HEK293 (cell line): ENCODE results near the gene BCCIP.

ENCODE experiments used
- CTCF ChIA-PET: fragments of 350-600 bp; formaldehyde crosslinking; extraction: SDS; loops from one replicate; lab custom pipeline; 2021; ENCODE audit warnings: antibody characterized with exemption; lab: Yijun Ruan, JAX
- POLR2A ChIA-PET: fragments of 300-600 bp; formaldehyde crosslinking; extraction: SDS; loops from one replicate; lab custom pipeline; 2020; ENCODE audit warnings: antibody characterized with exemption, inconsistent platforms; lab: Yijun Ruan, JAX
- H3K27ac ChIP-seq: fragments of 200-500 bp; sonication (Bioruptor generic); 2 replicates; pipeline ENCODE4 v1.5.1; 2014; ENCODE audit warnings: low read depth, low read length, control low read depth, inconsistent platforms; ENCODE audit errors: extremely low read depth
- H3K36me3 ChIP-seq, 2 experiments: fragments of 200-500 bp in 1 of 2; sonication (Bioruptor generic) in 1 of 2; 1 replicate in 1 of 2; 2 replicates in 1 of 2; pipeline ENCODE4 v1.5.1; 2014 to 2017; ENCODE audit warnings: inconsistent platforms in 2 of 2, low read length in 2 of 2; ENCODE audit not compliant: control insufficient read depth in 2 of 2, insufficient read depth in 1 of 2
- H3K4me1 ChIP-seq: fragments of 200-500 bp; sonication (Bioruptor generic); 2 replicates; pipeline ENCODE4 v1.5.1; 2014; ENCODE audit warnings: mild to moderate bottlenecking, low read length, inconsistent platforms; ENCODE audit not compliant: control insufficient read depth, insufficient read depth
- H3K4me3 ChIP-seq: 2 replicates; pipeline ENCODE4 v1.5.1; 2011; ENCODE audit warnings: low read depth, mild to moderate bottlenecking, control low read depth, low read length, moderate library complexity
- H3K9me3 ChIP-seq: fragments of 200-500 bp; sonication (Bioruptor generic); 2 replicates; pipeline ENCODE4 v1.5.1; 2014; ENCODE audit warnings: low read depth, low read length, inconsistent platforms; ENCODE audit not compliant: control insufficient read depth, insufficient read depth
- GLI4 ChIP-seq: fragments of 450-650 bp; formaldehyde crosslinking; IDR thresholded peaks from 2 replicates; pipeline ENCODE4 v1.5.1; 2016; ENCODE audit warnings: missing biosample characterization, missing genetic modification characterization
- HOXD13 ChIP-seq: sonication (generic); formaldehyde crosslinking; IDR thresholded peaks from 2 replicates; pipeline ENCODE4 v1.8.0; 2022; ENCODE audit warnings: missing genetic modification reagents, borderline replicate concordance
- KLF10 ChIP-seq: fragments of 450-650 bp; IDR thresholded peaks from 2 replicates; pipeline ENCODE4 v1.5.1; 2018; ENCODE audit warnings: missing biosample characterization, mild to moderate bottlenecking, missing genetic modification characterization
- KLF16 ChIP-seq: fragments of 450-650 bp; formaldehyde crosslinking; IDR thresholded peaks from 2 replicates; pipeline ENCODE4 v1.5.1; 2017; ENCODE audit warnings: missing biosample characterization, missing genetic modification characterization
- SCRT1 ChIP-seq: fragments of 450-650 bp; formaldehyde crosslinking; IDR thresholded peaks from 2 replicates; pipeline ENCODE4 v1.5.1; 2016; ENCODE audit warnings: missing biosample characterization, missing genetic modification characterization, borderline replicate concordance
- SCRT2 ChIP-seq: fragments of 450-650 bp; formaldehyde crosslinking; IDR thresholded peaks from 2 replicates; pipeline ENCODE4 v1.5.1; 2016; ENCODE audit warnings: missing biosample characterization, missing genetic modification characterization
- ZBTB21 ChIP-seq: fragments of 450-650 bp; formaldehyde crosslinking; IDR thresholded peaks from 2 replicates; pipeline ENCODE4 v1.5.1; 2017; ENCODE audit warnings: missing biosample characterization, missing genetic modification characterization
- ZFP69B ChIP-seq: fragments of 450-650 bp; formaldehyde crosslinking; IDR thresholded peaks from 2 replicates; pipeline ENCODE4 v1.5.1; 2016; ENCODE audit warnings: missing biosample characterization, missing genetic modification characterization
- ZNF10 ChIP-seq: fragments of 450-650 bp; formaldehyde crosslinking; IDR thresholded peaks from 2 replicates; pipeline ENCODE4 v1.5.1; 2017; ENCODE audit warnings: missing biosample characterization, missing genetic modification characterization
- ZNF155 ChIP-seq: fragments of 450-650 bp; formaldehyde crosslinking; IDR thresholded peaks from 2 replicates; pipeline ENCODE4 v1.5.1; 2016; ENCODE audit warnings: missing biosample characterization, missing genetic modification characterization
- ZNF174 ChIP-seq: fragments of 450-650 bp; formaldehyde crosslinking; IDR thresholded peaks from 2 replicates; pipeline ENCODE4 v1.5.0; 2017; ENCODE audit warnings: missing biosample characterization, mild to moderate bottlenecking, missing genetic modification characterization
- ZNF248 ChIP-seq: fragments of 450-650 bp; formaldehyde crosslinking; IDR thresholded peaks from 2 replicates; pipeline ENCODE4 v1.5.1; 2017; ENCODE audit warnings: missing biosample characterization, missing genetic modification characterization
- ZNF391 ChIP-seq: fragments of 450-650 bp; formaldehyde crosslinking; IDR thresholded peaks from 2 replicates; pipeline ENCODE4 v1.5.1; 2016; ENCODE audit warnings: low read depth, missing biosample characterization, missing genetic modification characterization, borderline replicate concordance
- ZNF394 ChIP-seq: fragments of 450-650 bp; formaldehyde crosslinking; IDR thresholded peaks from 2 replicates; pipeline ENCODE4 v1.5.1; 2016; ENCODE audit warnings: missing biosample characterization, missing genetic modification characterization, mild to moderate bottlenecking, moderate library complexity, borderline replicate concordance
- ZNF629 ChIP-seq: fragments of 450-650 bp; formaldehyde crosslinking; IDR thresholded peaks from 2 replicates; pipeline ENCODE4 v1.5.1; 2017; ENCODE audit warnings: missing biosample characterization, missing genetic modification characterization
- ZNF654 ChIP-seq: fragments of 450-650 bp; formaldehyde crosslinking; IDR thresholded peaks from 2 replicates; pipeline ENCODE4 v1.5.1; 2016; ENCODE audit warnings: low read depth, missing biosample characterization, missing genetic modification characterization
- ZNF658 ChIP-seq: fragments of 450-650 bp; formaldehyde crosslinking; IDR thresholded peaks from 2 replicates; pipeline ENCODE4; 2016; ENCODE audit warnings: missing biosample characterization, missing genetic modification characterization
- ZNF664 ChIP-seq: fragments of 450-650 bp; formaldehyde crosslinking; IDR thresholded peaks from 2 replicates; pipeline ENCODE4 v1.5.1; 2016; ENCODE audit warnings: missing biosample characterization, missing genetic modification characterization
- ZNF830 ChIP-seq: fragments of 450-650 bp; IDR thresholded peaks from 2 replicates; pipeline ENCODE4 v1.5.0; 2018; ENCODE audit warnings: missing biosample characterization, missing genetic modification characterization, low read depth, mild to moderate bottlenecking, moderate library complexity
- TF ChIP-seq, protein P1 (sequence below): fragments of 450-650 bp; formaldehyde crosslinking; IDR thresholded peaks from 2 replicates; pipeline ENCODE4 v1.5.1; 2016; ENCODE audit warnings: missing biosample characterization, missing genetic modification characterization
- TF ChIP-seq, protein P2 (sequence below): fragments of 450-650 bp; formaldehyde crosslinking; IDR thresholded peaks from 2 replicates; pipeline ENCODE4 v1.5.1; 2016; ENCODE audit warnings: missing biosample characterization, missing genetic modification characterization, low read depth
- TF ChIP-seq, protein P3 (sequence below): fragments of 450-650 bp; formaldehyde crosslinking; IDR thresholded peaks from 2 replicates; pipeline ENCODE4 v1.5.1; 2017; ENCODE audit warnings: missing biosample characterization, missing genetic modification characterization
- TF ChIP-seq, protein P4 (sequence below): fragments of 450-650 bp; formaldehyde crosslinking; IDR thresholded peaks from 2 replicates; pipeline ENCODE4 v1.5.0; 2017; ENCODE audit warnings: missing biosample characterization, missing genetic modification characterization, borderline replicate concordance
- TF ChIP-seq, protein P5 (sequence below): fragments of 450-650 bp; formaldehyde crosslinking; IDR thresholded peaks from 2 replicates; pipeline ENCODE4 v1.5.1; 2016; ENCODE audit warnings: missing biosample characterization, missing genetic modification characterization

The BCCIP gene

DNA sequence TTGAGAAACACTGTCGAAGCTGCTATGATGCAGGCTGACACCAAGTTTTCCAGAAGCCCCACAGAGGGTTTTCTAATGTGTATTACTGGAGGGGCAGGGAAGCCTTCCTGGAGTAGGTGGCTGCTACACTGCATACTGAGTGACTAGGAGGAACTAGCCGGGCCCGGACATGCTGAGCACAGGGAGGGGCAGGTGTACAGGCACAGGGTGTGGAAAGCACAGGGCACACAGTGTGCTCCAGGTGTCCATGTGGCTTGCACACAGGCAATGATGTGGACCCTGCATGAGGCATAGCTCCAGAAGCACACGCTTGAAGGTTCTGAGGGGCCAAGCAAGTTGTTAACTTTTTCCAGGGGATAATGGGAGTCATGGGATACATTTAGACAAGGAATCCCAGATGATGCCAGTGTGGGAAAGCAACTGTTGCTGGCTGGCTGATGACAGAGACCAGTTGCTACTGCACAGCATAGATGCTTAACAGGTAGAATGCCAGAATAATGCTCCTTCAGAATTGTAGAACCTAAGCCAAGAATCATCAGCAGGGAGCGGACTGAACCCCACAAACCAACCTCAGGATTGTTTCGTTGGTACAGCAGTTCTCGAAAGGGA, 43.2 kb downstream of the BCCIP start:
- ChIA-PET POLR2A (no interaction called here), CTCF (interaction anchor here (0.8 to 1.4 kb wide), 2 partner anchors 16 to 1163 kb away, joined by 6 read pairs; no protein-coding TSS in a partner anchor)
- Histone ChIP-seq H3K27ac (no peak overlapping the region), H3K4me3 (no peak overlapping the region), H3K36me3 (peaks cover 21 to 27% of the 10 kb centered on the region in 2 experiments), H3K9me3 (no peaks in the 10 kb centered on the region), H3K4me1 (peaks cover 8% of the 10 kb centered on the region)
- TF ChIP-seq ZNF10 (no peak), ZNF629 (tag by site-specific recombination) (no peak), ZNF248 (tag by site-specific recombination) (no peak), SCRT1 (tag by site-specific recombination) (0 out of 2 replicates have a peak, but pooled peaks have one; percentile 37), HOXD13 (no peak), SCRT2 (peak; percentile 86), ZNF391 (tag by site-specific recombination) (no peak), ZFP69B (tag by site-specific recombination) (no peak), GLI4 (no peak), ZNF830 (no peak), ZNF155 (tag by site-specific recombination) (no peak), ZNF174 (tag by site-specific recombination) (no peak), ZNF654 (tag by site-specific recombination) (no peak), ZNF658 (tag by site-specific recombination) (no peak), KLF16 (tag by site-specific recombination) (no peak)
- TF ChIP-seq, protein P1, sequence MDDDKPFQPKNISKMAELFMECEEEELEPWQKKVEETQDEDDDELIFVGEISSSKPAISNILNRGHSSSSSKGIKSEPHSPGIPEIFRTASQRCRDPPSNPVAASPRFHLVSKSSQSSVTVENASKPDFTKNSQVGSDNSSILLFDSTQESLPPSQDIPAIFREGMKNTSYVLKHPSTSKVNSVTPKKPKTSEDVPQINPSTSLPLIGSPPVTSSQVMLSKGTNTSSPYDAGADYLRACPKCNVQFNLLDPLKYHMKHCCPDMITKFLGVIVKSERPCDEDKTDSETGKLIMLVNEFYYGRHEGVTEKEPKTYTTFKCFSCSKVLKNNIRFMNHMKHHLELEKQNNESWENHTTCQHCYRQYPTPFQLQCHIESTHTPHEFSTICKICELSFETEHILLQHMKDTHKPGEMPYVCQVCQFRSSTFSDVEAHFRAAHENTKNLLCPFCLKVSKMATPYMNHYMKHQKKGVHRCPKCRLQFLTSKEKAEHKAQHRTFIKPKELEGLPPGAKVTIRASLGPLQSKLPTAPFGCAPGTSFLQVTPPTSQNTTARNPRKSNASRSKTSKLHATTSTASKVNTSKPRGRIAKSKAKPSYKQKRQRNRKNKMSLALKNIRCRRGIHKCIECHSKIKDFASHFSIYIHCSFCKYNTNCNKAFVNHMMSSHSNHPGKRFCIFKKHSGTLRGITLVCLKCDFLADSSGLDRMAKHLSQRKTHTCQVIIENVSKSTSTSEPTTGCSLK (tag by site-specific recombination), result no peak
- TF ChIP-seq, protein P2, sequence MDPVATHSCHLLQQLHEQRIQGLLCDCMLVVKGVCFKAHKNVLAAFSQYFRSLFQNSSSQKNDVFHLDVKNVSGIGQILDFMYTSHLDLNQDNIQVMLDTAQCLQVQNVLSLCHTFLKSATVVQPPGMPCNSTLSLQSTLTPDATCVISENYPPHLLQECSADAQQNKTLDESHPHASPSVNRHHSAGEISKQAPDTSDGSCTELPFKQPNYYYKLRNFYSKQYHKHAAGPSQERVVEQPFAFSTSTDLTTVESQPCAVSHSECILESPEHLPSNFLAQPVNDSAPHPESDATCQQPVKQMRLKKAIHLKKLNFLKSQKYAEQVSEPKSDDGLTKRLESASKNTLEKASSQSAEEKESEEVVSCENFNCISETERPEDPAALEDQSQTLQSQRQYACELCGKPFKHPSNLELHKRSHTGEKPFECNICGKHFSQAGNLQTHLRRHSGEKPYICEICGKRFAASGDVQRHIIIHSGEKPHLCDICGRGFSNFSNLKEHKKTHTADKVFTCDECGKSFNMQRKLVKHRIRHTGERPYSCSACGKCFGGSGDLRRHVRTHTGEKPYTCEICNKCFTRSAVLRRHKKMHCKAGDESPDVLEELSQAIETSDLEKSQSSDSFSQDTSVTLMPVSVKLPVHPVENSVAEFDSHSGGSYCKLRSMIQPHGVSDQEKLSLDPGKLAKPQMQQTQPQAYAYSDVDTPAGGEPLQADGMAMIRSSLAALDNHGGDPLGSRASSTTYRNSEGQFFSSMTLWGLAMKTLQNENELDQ (tag by site-specific recombination), result no peak

DNA sequence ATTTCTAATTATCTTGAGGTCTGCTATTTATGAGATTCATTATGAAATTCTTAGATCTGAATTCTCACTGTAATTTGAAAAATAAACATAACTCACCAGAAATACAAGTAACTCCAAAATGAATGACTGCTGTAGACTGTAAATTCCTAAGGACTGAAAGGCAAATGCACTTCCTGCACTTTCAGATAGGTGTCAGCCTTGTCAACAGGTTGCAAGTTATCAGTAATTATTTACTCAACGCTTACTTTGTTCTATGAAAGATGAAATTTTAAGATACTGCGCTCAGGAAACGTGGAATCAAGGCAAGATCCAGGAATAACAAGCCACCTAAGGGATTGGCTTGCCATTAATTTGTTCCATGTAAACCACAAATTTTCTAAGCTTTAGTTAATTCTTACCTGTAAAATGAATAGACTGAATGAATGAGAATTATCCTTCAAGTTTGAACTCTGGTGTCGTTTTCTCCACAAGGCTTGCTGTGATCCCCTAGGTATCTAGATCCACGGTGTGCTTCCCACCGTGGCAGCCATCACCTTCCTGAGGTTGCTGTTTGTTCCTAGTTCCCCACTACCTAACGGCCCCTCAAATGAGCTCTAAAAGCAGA, 45.1 kb downstream of the BCCIP start:
- peaks cover 10% of the 10 kb centered on the region for H3K4me1 ChIP-seq
- no peak overlapping the region for H3K4me3 ChIP-seq
- H3K36me3 ChIP-seq, result peaks cover 21 to 27% of the 10 kb centered on the region in 2 experiments; a peak in 2 of 3 replicates
- ChIA-PET POLR2A (no interaction called here), CTCF (interaction anchor here (0.6 to 2.5 kb wide), 17 partner anchors 9 to 635 kb away, joined by 3 to 17 read pairs (median 3); partner anchors contain the start of gene UROS)
- no peak overlapping the region for H3K27ac ChIP-seq
- H3K9me3 ChIP-seq, result no peaks in the 10 kb centered on the region
- TF ChIP-seq, protein P3, sequence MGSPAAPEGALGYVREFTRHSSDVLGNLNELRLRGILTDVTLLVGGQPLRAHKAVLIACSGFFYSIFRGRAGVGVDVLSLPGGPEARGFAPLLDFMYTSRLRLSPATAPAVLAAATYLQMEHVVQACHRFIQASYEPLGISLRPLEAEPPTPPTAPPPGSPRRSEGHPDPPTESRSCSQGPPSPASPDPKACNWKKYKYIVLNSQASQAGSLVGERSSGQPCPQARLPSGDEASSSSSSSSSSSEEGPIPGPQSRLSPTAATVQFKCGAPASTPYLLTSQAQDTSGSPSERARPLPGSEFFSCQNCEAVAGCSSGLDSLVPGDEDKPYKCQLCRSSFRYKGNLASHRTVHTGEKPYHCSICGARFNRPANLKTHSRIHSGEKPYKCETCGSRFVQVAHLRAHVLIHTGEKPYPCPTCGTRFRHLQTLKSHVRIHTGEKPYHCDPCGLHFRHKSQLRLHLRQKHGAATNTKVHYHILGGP, result no peak
- TF ChIP-seq ZNF394 (tag by site-specific recombination) (no peak), SCRT2 (peak; percentile 73), KLF10 (tag by site-specific recombination) (no peak), KLF16 (tag by site-specific recombination) (no peak), ZBTB21 (tag by site-specific recombination) (no peak), ZNF664 (tag by site-specific recombination) (peak; percentile 26; the same call in 1 of the 2 replicates), SCRT1 (tag by site-specific recombination) (0 out of 2 replicates have a peak, but pooled peaks have one; percentile 37), ZNF654 (tag by site-specific recombination) (peak; percentile 54)
- TF ChIP-seq, protein P4, sequence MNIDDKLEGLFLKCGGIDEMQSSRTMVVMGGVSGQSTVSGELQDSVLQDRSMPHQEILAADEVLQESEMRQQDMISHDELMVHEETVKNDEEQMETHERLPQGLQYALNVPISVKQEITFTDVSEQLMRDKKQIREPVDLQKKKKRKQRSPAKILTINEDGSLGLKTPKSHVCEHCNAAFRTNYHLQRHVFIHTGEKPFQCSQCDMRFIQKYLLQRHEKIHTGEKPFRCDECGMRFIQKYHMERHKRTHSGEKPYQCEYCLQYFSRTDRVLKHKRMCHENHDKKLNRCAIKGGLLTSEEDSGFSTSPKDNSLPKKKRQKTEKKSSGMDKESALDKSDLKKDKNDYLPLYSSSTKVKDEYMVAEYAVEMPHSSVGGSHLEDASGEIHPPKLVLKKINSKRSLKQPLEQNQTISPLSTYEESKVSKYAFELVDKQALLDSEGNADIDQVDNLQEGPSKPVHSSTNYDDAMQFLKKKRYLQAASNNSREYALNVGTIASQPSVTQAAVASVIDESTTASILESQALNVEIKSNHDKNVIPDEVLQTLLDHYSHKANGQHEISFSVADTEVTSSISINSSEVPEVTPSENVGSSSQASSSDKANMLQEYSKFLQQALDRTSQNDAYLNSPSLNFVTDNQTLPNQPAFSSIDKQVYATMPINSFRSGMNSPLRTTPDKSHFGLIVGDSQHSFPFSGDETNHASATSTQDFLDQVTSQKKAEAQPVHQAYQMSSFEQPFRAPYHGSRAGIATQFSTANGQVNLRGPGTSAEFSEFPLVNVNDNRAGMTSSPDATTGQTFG (tag by site-specific recombination), result no peak
- TF ChIP-seq, protein P5, sequence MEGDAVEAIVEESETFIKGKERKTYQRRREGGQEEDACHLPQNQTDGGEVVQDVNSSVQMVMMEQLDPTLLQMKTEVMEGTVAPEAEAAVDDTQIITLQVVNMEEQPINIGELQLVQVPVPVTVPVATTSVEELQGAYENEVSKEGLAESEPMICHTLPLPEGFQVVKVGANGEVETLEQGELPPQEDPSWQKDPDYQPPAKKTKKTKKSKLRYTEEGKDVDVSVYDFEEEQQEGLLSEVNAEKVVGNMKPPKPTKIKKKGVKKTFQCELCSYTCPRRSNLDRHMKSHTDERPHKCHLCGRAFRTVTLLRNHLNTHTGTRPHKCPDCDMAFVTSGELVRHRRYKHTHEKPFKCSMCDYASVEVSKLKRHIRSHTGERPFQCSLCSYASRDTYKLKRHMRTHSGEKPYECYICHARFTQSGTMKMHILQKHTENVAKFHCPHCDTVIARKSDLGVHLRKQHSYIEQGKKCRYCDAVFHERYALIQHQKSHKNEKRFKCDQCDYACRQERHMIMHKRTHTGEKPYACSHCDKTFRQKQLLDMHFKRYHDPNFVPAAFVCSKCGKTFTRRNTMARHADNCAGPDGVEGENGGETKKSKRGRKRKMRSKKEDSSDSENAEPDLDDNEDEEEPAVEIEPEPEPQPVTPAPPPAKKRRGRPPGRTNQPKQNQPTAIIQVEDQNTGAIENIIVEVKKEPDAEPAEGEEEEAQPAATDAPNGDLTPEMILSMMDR, result peak; percentile 38; the same call in 1 of the 2 replicates
